Measurements from ENCODE around the gene LDHA.
"Not testable (repeated sequence)": the region's sequence is repeated elsewhere in the genome, so short reads cannot be mapped to it uniquely, and the experiment has no call there.

Gene LDHA

DNA sequence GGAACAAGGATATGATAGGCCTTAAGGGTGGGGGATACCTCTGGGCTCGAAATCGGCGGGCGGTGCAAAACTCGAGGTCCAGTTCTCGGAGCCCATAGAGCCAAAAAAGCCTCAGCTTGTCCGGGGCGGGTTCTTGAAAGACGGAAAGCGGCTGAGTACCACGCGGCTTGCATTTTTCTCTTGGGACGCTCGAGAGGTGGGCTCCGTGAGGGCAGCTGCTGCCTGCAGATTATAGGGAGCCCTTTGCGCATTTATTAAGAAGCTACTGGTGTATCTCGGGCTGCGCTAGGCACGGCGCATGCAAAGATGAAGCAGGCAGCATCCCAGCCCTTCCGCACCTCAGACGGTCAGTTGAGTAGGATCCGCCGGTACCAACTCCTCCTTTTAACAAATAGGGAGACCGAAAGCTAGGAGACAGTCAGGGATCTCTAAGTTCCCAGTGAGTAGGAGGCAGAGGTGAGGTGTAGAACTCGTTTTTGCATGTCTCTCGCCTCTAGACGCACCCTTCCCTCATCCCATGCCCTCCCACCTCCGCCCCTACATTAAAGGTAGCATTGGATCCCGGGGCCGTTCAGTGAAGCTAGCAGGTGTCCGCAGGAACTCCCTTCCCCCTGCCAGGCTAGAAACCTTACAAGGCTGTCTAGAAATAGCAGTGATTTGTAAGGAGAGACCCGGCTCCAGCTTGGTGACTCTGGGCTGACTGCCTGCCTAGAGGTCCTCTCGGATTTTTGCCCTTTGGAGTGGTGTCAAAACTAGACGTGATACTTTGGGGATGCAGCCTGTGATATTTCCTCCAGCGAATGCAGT lies 768 bp downstream of the LDHA start:
- peak; percentile 24 for DNase-seq

DNA sequence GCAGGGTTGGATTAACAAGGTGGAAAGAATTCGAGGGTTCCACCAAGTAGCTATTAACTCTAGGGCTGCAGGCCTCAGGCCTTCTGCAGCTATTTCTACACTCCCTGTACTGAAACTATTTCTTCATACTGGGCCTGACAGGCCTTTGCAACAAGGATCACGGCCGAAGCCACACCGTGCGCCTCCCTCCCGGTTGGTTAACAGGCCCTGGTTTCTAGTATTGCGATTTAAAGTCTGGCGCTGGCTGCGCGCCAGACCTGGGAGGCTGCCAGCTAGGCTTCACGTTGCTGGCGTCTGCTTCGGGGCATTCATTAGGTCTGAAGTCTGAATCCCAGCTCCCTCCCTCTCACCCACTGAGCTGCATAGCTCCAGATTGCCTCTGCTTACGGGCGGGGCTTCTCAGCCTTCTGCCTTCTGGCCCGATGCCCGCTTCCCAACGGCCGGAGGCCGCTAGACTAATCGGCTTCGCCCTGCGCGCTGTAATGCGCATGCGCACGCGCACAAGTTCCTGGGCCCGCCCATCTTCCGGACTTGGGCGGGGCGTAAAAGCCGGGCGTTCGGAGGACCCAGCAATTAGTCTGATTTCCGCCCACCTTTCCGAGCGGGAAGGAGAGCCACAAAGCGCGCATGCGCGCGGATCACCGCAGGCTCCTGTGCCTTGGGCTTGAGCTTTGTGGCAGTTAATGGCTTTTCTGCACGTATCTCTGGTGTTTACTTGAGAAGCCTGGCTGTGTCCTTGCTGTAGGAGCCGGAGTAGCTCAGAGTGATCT lies 1.6 kb downstream of the LDHA start:
- DNase-seq: peak; percentile 92

DNA sequence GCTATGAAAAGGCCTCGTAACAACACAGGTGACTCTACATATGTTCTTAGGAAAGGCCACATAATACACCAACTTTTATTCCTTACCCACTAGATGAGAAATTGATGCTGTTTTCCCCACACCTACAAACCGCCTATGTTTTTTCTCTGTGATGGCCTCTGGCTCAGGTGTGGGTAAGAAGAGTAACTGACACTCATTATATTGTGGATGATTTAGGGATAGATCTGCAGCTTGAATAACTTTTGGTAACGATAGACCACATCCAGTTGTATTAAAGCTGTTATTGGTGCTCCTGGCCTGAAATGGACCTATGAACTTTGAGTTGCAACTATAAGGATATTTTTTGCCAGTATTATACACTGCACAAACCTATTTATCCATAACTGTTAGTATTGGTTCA lies 3.6 kb downstream of the LDHA start:
- DNase-seq: no peak

- not testable (repeated sequence) for DNase-seq
Measured at GRCh38 chr11:18401077-18401476, 6.7 kb downstream of the LDHA start.

DNA sequence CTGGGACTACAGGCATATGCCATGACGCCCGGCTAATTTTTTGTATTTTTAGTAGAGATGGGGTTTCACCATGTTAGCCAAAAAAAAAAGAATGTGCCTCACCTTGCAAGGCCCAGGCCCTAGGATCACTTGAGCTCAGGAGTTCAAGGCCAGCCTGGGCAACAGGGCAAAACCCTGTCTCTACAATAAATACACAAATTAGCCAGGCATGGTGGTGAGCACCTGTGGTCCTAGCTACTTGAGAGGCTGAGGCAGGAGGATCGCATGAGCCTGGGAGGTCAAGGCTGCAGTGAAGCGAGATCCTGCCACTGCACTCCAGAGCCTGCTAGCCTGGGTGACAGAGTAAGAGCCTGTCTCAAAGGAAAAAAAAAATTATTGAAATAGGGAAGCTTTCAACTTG lies 9.7 kb downstream of the LDHA start:
- no peak for DNase-seq

DNA sequence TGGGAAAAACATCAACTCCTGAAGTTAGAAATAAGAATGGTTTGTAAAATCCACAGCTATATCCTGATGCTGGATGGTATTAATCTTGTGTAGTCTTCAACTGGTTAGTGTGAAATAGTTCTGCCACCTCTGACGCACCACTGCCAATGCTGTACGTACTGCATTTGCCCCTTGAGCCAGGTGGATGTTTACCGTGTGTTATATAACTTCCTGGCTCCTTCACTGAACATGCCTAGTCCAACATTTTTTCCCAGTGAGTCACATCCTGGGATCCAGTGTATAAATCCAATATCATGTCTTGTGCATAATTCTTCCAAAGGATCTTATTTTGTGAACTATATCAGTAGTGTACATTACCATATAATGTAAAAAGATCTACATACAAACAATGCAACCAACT lies 13.0 kb downstream of the LDHA start:
- not testable (repeated sequence) for DNase-seq

- no peak for DNase-seq
Measured at GRCh38 chr11:18408558-18409291, 14.4 kb downstream of the LDHA start.

GRCh38 chr11:18416459-18416858 lies 22.1 kb downstream of the LDHA start:
- no peak for DNase-seq

DNA sequence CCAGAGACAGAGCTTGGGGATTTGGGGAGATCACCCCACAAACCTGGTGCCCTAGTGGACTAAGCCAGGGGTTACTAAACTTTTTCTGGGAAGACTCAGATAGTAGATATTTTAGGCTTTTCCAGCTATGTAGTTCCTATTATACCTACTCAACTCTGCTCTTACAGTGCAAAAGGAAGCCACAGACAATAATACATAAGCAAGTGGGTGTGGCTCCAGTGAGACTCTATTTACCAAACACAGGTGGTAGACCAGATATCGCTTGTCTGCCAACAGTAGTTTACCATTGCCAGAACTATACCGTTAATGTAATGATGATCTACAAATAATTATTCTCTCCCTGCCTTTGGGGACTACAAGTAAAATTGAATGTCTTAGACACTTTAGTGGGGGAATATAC lies 24.7 kb downstream of the LDHA start:
- no peak for DNase-seq

- no peak for DNase-seq
Measured at GRCh38 chr11:18420067-18420466, 25.7 kb downstream of the LDHA start.

DNA sequence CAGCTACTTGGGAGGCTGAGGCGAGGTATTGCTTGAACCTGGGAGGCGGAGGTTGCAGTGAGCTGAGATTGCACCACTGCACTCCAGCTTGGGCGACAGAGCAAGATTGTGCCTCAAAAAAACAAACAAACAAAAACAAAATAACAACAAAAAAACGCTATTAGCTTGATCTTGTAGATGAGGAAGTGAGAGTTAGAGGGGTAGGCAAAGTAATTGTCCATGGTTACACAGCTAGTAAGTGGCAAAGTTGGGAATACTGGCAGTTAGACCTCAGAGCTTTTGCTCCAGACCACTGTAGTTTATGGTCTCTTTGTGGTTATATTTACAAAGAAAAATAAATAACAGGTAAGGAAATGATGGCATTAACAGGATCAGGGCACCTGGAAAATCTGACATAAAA lies 32.9 kb downstream of the LDHA start:
- no peak for DNase-seq

- DNase-seq: no peak
Measured at GRCh38 chr11:18429332-18429731, 35.0 kb downstream of the LDHA start.

- no peak for DNase-seq
Measured at GRCh38 chr11:18438691-18439090, 44.3 kb downstream of the LDHA start.

DNA sequence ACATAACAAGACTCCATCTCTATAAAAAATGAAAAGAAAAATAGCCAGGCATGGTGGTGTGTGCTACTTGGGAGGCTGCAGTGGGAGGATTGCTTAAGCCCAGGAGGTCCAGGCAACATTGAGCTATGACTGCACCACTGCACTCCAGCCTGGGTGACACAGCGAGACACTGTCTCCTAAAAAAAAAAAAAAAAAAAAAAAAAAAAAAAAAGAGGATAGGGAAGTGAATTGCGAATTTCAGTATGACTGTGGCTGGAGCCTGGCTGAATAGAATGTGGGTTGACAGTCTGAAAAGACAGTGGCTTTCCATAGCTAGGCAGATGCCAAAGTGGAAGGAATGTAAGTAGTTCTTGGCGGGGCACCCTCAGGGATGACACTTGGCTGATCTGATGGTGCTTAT lies 54.9 kb downstream of the LDHA start:
- no peak for DNase-seq

DNA sequence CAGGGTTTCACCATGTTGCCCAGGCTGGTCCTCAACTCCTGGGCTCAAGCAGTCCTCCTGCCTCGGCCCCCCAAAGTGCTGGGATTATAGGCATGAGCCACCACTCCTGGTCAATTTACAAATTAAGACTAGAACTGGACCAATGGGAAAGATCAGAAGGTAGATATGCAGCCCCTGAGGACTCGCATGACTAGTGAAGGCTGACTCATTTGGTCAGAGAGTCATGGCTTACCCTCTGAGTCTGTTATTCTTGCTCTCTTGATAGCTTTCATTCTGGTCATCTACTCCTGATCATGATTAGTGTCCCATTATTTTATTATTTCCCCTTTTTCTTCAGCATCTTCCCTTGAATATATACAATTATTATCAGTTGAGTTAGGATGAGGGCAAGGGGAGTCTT lies 58.6 kb downstream of the LDHA start:
- no peak for DNase-seq

DNA sequence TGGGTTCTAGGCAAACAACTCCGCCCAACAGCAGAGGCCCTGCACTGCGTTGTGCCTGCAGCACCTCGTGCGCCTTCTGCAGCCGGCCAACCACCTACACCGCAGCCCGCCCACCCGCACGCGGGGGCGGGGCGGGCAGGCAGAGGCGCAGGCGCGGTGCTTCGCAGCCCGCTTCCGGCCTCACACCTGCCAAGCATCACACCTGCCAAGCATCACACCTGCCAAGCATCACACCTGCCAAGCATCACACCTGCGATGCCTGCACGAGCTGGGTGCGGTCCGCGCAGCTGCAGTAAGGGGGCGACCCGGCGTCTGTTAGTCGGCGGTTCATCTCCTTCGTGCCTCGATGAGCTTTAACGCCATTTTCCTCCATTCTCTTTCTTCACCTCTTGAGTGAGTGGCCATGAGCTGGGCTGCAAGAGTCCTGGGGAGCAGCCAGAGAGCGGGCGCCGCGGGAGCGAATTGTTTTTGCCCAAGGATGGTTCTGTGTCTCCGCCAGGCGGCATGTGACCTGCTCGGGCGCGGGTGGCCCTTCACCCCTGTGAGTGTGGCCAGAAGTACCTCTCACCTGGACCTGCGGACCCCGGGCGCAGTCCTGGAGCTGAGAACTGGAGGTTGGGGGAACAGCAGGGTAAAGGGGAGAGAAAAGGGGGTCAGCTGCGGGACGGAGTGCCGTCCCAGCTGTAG lies 61.5 kb downstream of the LDHA start, which contains the start of gene LDHAL6A:
Gene LDHAL6A (plus strand): TSS at position 171 of the 687 bp plus-strand sequence. CDS start 825 bp downstream, outside the sequence.
- DNase-seq: no peak

- no peak for DNase-seq
Measured at GRCh38 chr11:18457450-18457849, 63.1 kb downstream of the LDHA start.
